MM.1S (cell line): Measurements from ENCODE around the gene IFT172.

Experiments used
- CTCF ChIP-seq: fragments of 300-600 bp; sonication (generic); IDR thresholded peaks from 2 replicates; pipeline ENCODE4 v1.5.1; 2016; ENCODE audit warnings: antibody characterized with exemption, low read length, mixed read lengths
- EZH2 ChIP-seq: fragments of 300-600 bp; sonication (generic); optimal IDR thresholded peaks from 2 replicates; pipeline ENCODE3; 2017; ENCODE audit warnings: low read depth, mild to moderate bottlenecking, antibody characterized with exemption, low read length, mixed read lengths
- EZH2phosphoT487 ChIP-seq: fragments of 300-600 bp; sonication (generic); IDR thresholded peaks from 2 replicates; pipeline ENCODE4 v1.6.1; 2018; ENCODE audit warnings: antibody characterized with exemption, low read length

- no peak for TF ChIP-seq CTCF
- no peak for TF ChIP-seq EZH2phosphoT487
- no peak for TF ChIP-seq EZH2
Measured at GRCh38 chr2:27506587-27506986, 17.0 kb upstream of the IFT172 start.
